T-helper 17 cell (primary cell): ENCODE measurements around the gene ANKRD30B. TPM values are rescaled to one million over a fixed set of nuclear protein-coding genes. Genes with fewer than 3 reads are reported as not detected.
"Not testable (repeated sequence)": the region's sequence is repeated elsewhere in the genome, so short reads cannot be mapped to it uniquely, and the experiment has no call there.

ENCODE experiments used
- ATAC-seq: fragments of 150-1000 bp; cut with Tn5 transposase; 2 replicates; pipeline ENCODE4 v1.10.0; 2021; ENCODE audit warnings: mild to moderate bottlenecking, moderate library complexity
- DNase-seq, 3 donors: peaks; one replicate each; pipeline versions ENCODE4 v3.0.0 to v3.0.0-alpha.2; 2020 to 2021
- H3K9me3 ChIP-seq: one replicate; pipeline ENCODE4 v1.7.0; 2013; ENCODE audit warnings: low read length, mild to moderate bottlenecking; ENCODE audit not compliant: control insufficient read depth, poor library complexity, severe bottlenecking
- H3K27ac Mint-ChIP-seq: one replicate; pipeline ENCODE4 v1.8.0; 2022; ENCODE audit warnings: mild to moderate bottlenecking, moderate library complexity, mixed read lengths
- H3K27me3 Mint-ChIP-seq: one replicate; pipeline ENCODE4 v1.8.0; 2022; ENCODE audit warnings: mixed read lengths
- H3K36me3 Mint-ChIP-seq: one replicate; pipeline ENCODE4 v1.8.0; 2022; ENCODE audit warnings: low read depth, mixed read lengths
- H3K4me1 Mint-ChIP-seq: one replicate; pipeline ENCODE4 v1.8.0; 2022; ENCODE audit warnings: mild to moderate bottlenecking, mixed read lengths
- H3K4me3 Mint-ChIP-seq: one replicate; pipeline ENCODE4 v1.8.0; 2022; ENCODE audit warnings: mild to moderate bottlenecking, moderate library complexity, mixed read lengths
- total RNA-seq, 4 donors: library from RNA in 2 of 4; stranded (reverse) in 2 of 4; gene quantifications; one replicate each; pipeline ENCODE4 v1.2.3 and lab custom pipeline; 2022 to 2026

ANKRD30B gene
- total RNA-seq, 2 donors from 2014 or later: not detected

GRCh38 chr18:14784133-14784532 lies 36.2 kb downstream of the ANKRD30B start:
- no peaks in the 10 kb centered on the region for H3K9me3 ChIP-seq
- Mint-ChIP-seq H3K27ac (no peak overlapping the region), H3K4me1 (no peaks in the 10 kb centered on the region), H3K4me3 (no peak overlapping the region), H3K27me3 (no peaks in the 10 kb centered on the region), H3K36me3 (no peaks in the 10 kb centered on the region)
- ATAC-seq (no peak), DNase-seq (no peak)

GRCh38 chr18:14796876-14797275 lies 48.9 kb downstream of the ANKRD30B start:
- not testable (repeated sequence) for ATAC-seq, H3K27me3 Mint-ChIP-seq, H3K36me3 Mint-ChIP-seq

GRCh38 chr18:14797969-14798764 lies 50.2 kb downstream of the ANKRD30B start:
- H3K4me1 Mint-ChIP-seq, DNase-seq, H3K4me3 Mint-ChIP-seq, ATAC-seq, H3K27ac Mint-ChIP-seq, H3K27me3 Mint-ChIP-seq, H3K36me3 Mint-ChIP-seq, H3K9me3 ChIP-seq: not testable (repeated sequence)

More at GRCh38 chr18:14796876-14797275, 48.9 kb downstream of the ANKRD30B start:
- DNase-seq, H3K9me3 ChIP-seq, H3K27ac Mint-ChIP-seq, H3K4me1 Mint-ChIP-seq, H3K4me3 Mint-ChIP-seq: not testable (repeated sequence)

DNA sequence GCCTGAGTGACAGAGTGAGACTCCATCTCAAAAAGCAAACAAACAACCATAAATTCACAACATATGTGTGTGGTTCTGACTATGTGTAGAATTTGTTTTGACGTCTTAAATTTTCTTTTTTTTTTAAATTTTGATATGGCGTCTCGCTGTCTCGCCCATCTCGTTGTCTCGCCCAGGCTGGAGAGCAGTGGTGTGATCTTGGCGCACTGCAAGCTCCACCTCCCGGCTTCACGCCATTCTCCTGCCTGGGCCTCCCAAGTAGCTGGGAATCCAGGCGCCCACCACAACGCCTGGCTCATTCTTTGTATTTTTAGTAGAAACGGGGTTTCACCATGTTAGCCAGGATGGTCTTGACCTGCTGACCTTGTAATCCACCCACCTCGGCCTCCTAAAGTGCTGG lies 63.1 kb downstream of the ANKRD30B start:
- not testable (repeated sequence) for H3K27ac Mint-ChIP-seq, ATAC-seq, H3K36me3 Mint-ChIP-seq, H3K4me3 Mint-ChIP-seq, DNase-seq, H3K9me3 ChIP-seq, H3K27me3 Mint-ChIP-seq, H3K4me1 Mint-ChIP-seq

DNA sequence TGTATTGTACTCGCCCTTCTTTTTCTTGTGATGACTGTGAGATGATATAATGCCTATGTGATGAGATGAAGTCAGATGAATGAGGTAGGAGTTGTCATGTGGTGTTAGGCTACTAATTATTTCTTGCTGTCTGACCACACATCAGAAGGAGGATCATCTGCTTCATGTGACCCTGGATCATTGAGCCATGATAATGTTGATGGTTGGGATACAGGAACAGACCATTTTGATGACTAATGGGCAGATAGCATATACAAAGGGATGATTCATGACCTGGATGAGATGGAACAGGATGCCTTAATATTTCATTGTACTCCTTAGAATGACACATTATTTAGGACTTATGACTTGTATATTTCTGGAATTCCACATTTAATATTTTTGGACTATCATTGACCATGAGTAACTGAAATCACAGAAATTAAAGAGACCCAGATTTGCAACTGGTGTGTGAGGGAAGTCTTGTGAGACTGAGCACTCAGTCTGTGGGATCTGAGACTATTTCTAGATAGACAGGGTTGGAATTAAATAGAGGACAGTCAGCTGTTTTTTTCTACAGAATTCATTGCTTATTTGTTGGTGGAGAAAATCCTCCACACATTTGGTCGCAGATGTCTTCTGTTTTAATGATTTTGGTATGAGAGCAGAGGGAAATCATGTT lies 79.1 kb downstream of the ANKRD30B start:
- not testable (repeated sequence) for H3K36me3 Mint-ChIP-seq, H3K4me3 Mint-ChIP-seq, H3K27me3 Mint-ChIP-seq, H3K9me3 ChIP-seq, H3K4me1 Mint-ChIP-seq, ATAC-seq, DNase-seq, H3K27ac Mint-ChIP-seq

GRCh38 chr18:14841607-14842006 lies 93.6 kb downstream of the ANKRD30B start:
- not testable (repeated sequence) for H3K4me1 Mint-ChIP-seq, H3K9me3 ChIP-seq, H3K36me3 Mint-ChIP-seq, H3K27ac Mint-ChIP-seq, DNase-seq, ATAC-seq, H3K4me3 Mint-ChIP-seq
- H3K27me3 Mint-ChIP-seq: peaks cover 11% of the 10 kb centered on the region

DNA sequence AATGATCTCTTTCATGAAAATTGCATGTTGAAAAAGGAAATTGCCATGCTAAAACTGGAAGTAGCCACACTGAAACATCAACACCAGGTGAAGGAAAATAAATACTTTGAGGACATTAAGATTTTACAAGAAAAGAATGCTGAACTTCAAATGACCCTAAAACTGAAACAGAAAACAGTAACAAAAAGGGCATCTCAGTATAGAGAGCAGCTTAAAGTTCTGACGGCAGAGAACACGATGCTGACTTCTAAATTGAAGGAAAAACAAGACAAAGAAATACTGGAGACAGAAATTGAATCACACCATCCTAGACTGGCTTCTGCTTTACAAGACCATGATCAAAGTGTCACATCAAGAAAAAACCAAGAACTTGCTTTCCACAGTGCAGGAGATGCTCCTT lies 103.6 kb downstream of the ANKRD30B start:
- ATAC-seq: not testable (repeated sequence)
- H3K4me3 Mint-ChIP-seq: peak overlapping the region; percentile 52

GRCh38 chr18:14855634-14856033 lies 107.7 kb downstream of the ANKRD30B start:
- not testable (repeated sequence) for DNase-seq, H3K9me3 ChIP-seq, H3K27ac Mint-ChIP-seq, H3K4me1 Mint-ChIP-seq, H3K4me3 Mint-ChIP-seq, H3K27me3 Mint-ChIP-seq, ATAC-seq, H3K36me3 Mint-ChIP-seq

More for the DNA sequence above, 103.6 kb downstream of the ANKRD30B start:
- not testable (repeated sequence) for H3K36me3 Mint-ChIP-seq, H3K27ac Mint-ChIP-seq, H3K9me3 ChIP-seq, DNase-seq, H3K4me1 Mint-ChIP-seq, H3K27me3 Mint-ChIP-seq

GRCh38 chr18:14856256-14856655 lies 108.3 kb downstream of the ANKRD30B start:
- H3K27ac Mint-ChIP-seq, H3K4me1 Mint-ChIP-seq, ATAC-seq: not testable (repeated sequence)

DNA sequence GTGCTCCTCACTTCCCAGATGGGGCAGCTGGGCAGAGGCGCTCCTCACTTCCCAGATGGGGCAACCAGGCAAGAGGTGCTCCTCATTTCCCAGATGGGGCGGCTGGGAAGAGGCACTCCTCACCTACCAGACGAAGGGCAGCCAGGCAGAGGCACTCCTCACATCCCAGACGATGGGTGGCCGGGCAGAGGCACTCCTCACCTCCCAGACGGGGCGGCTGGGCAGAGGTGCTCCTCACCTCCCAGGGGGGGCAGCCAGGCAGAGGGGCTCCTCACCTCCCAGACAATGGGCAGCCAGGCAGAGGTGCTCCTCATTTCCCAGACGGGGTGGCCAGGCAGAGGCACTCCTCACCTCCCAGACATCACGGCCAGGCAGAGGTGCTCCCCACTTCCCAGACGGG lies 110.5 kb downstream of the ANKRD30B start:
- not testable (repeated sequence) for H3K4me1 Mint-ChIP-seq, H3K27me3 Mint-ChIP-seq, H3K9me3 ChIP-seq, H3K36me3 Mint-ChIP-seq, H3K27ac Mint-ChIP-seq, DNase-seq, H3K4me3 Mint-ChIP-seq, ATAC-seq

More at GRCh38 chr18:14856256-14856655, 108.3 kb downstream of the ANKRD30B start:
- not testable (repeated sequence) for H3K4me3 Mint-ChIP-seq, H3K9me3 ChIP-seq, DNase-seq, H3K36me3 Mint-ChIP-seq, H3K27me3 Mint-ChIP-seq

GRCh38 chr18:14859995-14860394 lies 112.0 kb downstream of the ANKRD30B start:
- not testable (repeated sequence) for H3K36me3 Mint-ChIP-seq, H3K4me1 Mint-ChIP-seq, ATAC-seq, H3K4me3 Mint-ChIP-seq, H3K27ac Mint-ChIP-seq, DNase-seq, H3K27me3 Mint-ChIP-seq, H3K9me3 ChIP-seq

- H3K4me3 Mint-ChIP-seq, H3K4me1 Mint-ChIP-seq, H3K9me3 ChIP-seq, DNase-seq, H3K27ac Mint-ChIP-seq, H3K36me3 Mint-ChIP-seq, ATAC-seq, H3K27me3 Mint-ChIP-seq: not testable (repeated sequence)
Observed at GRCh38 chr18:14866426-14866825, 118.5 kb downstream of the ANKRD30B start.

GRCh38 chr18:14867988-14868387 lies 120.0 kb downstream of the ANKRD30B start:
- not testable (repeated sequence) for H3K4me3 Mint-ChIP-seq, H3K9me3 ChIP-seq, H3K4me1 Mint-ChIP-seq, H3K27ac Mint-ChIP-seq, ATAC-seq, H3K36me3 Mint-ChIP-seq, H3K27me3 Mint-ChIP-seq, DNase-seq

- H3K27me3 Mint-ChIP-seq, H3K27ac Mint-ChIP-seq, H3K4me1 Mint-ChIP-seq, H3K9me3 ChIP-seq, ATAC-seq, H3K36me3 Mint-ChIP-seq, H3K4me3 Mint-ChIP-seq, DNase-seq: not testable (repeated sequence)
Observed at GRCh38 chr18:14868825-14869224, 120.9 kb downstream of the ANKRD30B start.
